Cardiac fibroblast (primary cell): ENCODE measurements around the gene ADARB1.

Experiments
- DNase-seq, 2 donors: peaks; one replicate each; pipeline versions ENCODE4 v3.0.0 to v3.0.0-alpha.2; 2010; ENCODE audit warnings: low read depth in 2 of 2
- H3K4me3 ChIP-seq, 2 donors: replicated peaks in 1 of 2; 1 replicate in 1 of 2; 2 replicates in 1 of 2; pipeline ENCODE4 v1.5.1; 2011; ENCODE audit warnings: low read depth in 2 of 2, low read length in 2 of 2, mild to moderate bottlenecking in 2 of 2, moderate library complexity in 1 of 2
- CTCF ChIP-seq: IDR thresholded peaks from one replicate; pipeline ENCODE4 v1.5.1; 2011; ENCODE audit warnings: low read depth, mild to moderate bottlenecking, low read length, inconsistent platforms

The ADARB1 gene

GRCh38 chr21:45215213-45215612 is 140.8 kb downstream of the ADARB1 start:
- no peak overlapping the region for H3K4me3 ChIP-seq
- DNase-seq = no peak
- TF ChIP-seq CTCF = no peak

- TF ChIP-seq CTCF = no peak
- DNase-seq = no peak
- no peak overlapping the region for H3K4me3 ChIP-seq
These were observed 142.6 kb downstream of the ADARB1 start for GRCh38 chr21:45217010-45217409.

- no peak for TF ChIP-seq CTCF
- H3K4me3 ChIP-seq = no peak overlapping the region
- peak; percentile 14 to 21 for DNase-seq
These were observed 145.1 kb downstream of the ADARB1 start for GRCh38 chr21:45219517-45219916.

- peak; percentile 39 to 70 for DNase-seq
- no peak overlapping the region for H3K4me3 ChIP-seq
- no peak for TF ChIP-seq CTCF
These were observed 145.7 kb downstream of the ADARB1 start for GRCh38 chr21:45220071-45220481.

GRCh38 chr21:45220714-45221490 is 146.5 kb downstream of the ADARB1 start:
- no peak overlapping the region for H3K4me3 ChIP-seq
- no peak for DNase-seq
- TF ChIP-seq CTCF = no peak

- TF ChIP-seq CTCF = no peak
- no peak for DNase-seq
- no peak overlapping the region for H3K4me3 ChIP-seq
These were observed 147.6 kb downstream of the ADARB1 start for GRCh38 chr21:45222001-45222400.
